MM.1S (cell line): ENCODE results near the gene SDR42E2.

Source experiments
- DNase-seq: peaks from one replicate; pipeline ENCODE4 v3.0.0-alpha.2; 2015
- H2AFZ ChIP-seq: fragments of 300-600 bp; sonication (generic); 2 replicates; pipeline ENCODE4 v1.6.0; 2016; ENCODE audit warnings: antibody characterized with exemption, low read length
- H3F3A ChIP-seq: fragments of 300-600 bp; sonication (generic); 2 replicates; pipeline ENCODE4 v1.6.1; 2016; ENCODE audit warnings: mild to moderate bottlenecking, antibody characterized with exemption, low read length, moderate library complexity, mixed read lengths; ENCODE audit not compliant: insufficient read depth
- H3K27ac ChIP-seq: fragments of 300-600 bp; sonication (generic); 2 replicates; pipeline ENCODE4 v1.5.1; 2016; ENCODE audit warnings: mild to moderate bottlenecking, low read length
- H3K27me3 ChIP-seq: fragments of 300-600 bp; sonication (generic); replicated peaks from 2 replicates; pipeline ENCODE4 v1.6.0; 2016; ENCODE audit warnings: low read length; ENCODE audit not compliant: insufficient read depth
- H3K36me3 ChIP-seq: fragments of 300-600 bp; sonication (generic); replicated peaks from 2 replicates; pipeline ENCODE4 v1.6.1; 2016; ENCODE audit warnings: mild to moderate bottlenecking, low read length, mixed read lengths; ENCODE audit not compliant: insufficient read depth
- H3K4me1 ChIP-seq: fragments of 300-600 bp; sonication (generic); 2 replicates; pipeline ENCODE4 v1.6.1; 2016; ENCODE audit warnings: low read length, mixed read lengths
- H3K4me2 ChIP-seq: fragments of 300-600 bp; sonication (generic); 2 replicates; pipeline ENCODE4 v1.6.0; 2016; ENCODE audit warnings: low read depth, low read length
- H3K4me3 ChIP-seq: fragments of 300-600 bp; sonication (generic); 2 replicates; pipeline ENCODE4 v1.5.1; 2016; ENCODE audit warnings: low read length, mixed read lengths
- H3K79me2 ChIP-seq: fragments of 300-600 bp; sonication (generic); 2 replicates; pipeline ENCODE4 v1.6.1; 2016; ENCODE audit warnings: mixed run types, low read length, mixed read lengths
- H3K9ac ChIP-seq: fragments of 300-600 bp; sonication (generic); 2 replicates; pipeline ENCODE4 v1.6.1; 2016; ENCODE audit warnings: low read length, mixed read lengths
- H3K9me2 ChIP-seq: fragments of 300-600 bp; sonication (generic); replicated peaks from 2 replicates; pipeline ENCODE4 v1.6.1; 2016; ENCODE audit warnings: mild to moderate bottlenecking, low read length, mixed read lengths; ENCODE audit not compliant: insufficient read depth
- H3K9me3 ChIP-seq: fragments of 300-600 bp; sonication (generic); replicated peaks from 2 replicates; pipeline ENCODE4 v1.6.1; 2016; ENCODE audit warnings: mild to moderate bottlenecking, low read length, mixed read lengths; ENCODE audit not compliant: insufficient read depth
- H4K20me1 ChIP-seq: fragments of 300-600 bp; sonication (generic); 2 replicates; pipeline ENCODE4 v1.6.1; 2016; ENCODE audit warnings: mild to moderate bottlenecking, low read length, moderate library complexity, mixed read lengths; ENCODE audit not compliant: insufficient read depth
- CTCF ChIP-seq: fragments of 300-600 bp; sonication (generic); IDR thresholded peaks from 2 replicates; pipeline ENCODE4 v1.5.1; 2016; ENCODE audit warnings: antibody characterized with exemption, low read length, mixed read lengths
- EZH2 ChIP-seq: fragments of 300-600 bp; sonication (generic); optimal IDR thresholded peaks from 2 replicates; pipeline ENCODE3; 2017; ENCODE audit warnings: low read depth, mild to moderate bottlenecking, antibody characterized with exemption, low read length, mixed read lengths
- EZH2phosphoT487 ChIP-seq: fragments of 300-600 bp; sonication (generic); IDR thresholded peaks from 2 replicates; pipeline ENCODE4 v1.6.1; 2018; ENCODE audit warnings: antibody characterized with exemption, low read length

SDR42E2 gene

DNA sequence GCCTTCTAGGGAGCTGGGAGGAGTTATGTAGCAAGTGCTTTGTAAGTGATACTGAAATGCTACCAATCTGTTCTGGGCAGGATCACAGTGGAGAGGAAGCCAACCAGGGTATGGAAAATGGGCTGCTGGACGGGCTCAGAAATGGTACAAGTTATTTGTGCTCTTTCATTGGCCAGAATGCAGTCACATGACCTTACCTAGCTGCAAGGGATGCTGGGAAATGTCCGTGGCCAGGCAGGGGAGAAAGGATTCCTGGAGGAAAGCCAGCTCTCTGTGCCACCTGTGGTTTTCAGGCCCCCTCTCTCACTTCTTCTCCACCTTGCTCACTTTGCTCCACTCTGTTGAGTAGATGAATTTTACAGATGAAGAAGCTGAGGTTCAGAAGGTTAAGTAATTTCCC lies 48.5 kb downstream of the SDR42E2 start:
- Histone ChIP-seq H3K36me3 (no peaks in the 10 kb centered on the region), H2AFZ (no peak overlapping the region), H3K4me2 (peak overlapping the region; percentile 26; the same call in 1 of the 2 replicates), H3K9me3 (no peaks in the 10 kb centered on the region), H3K9ac (no peak overlapping the region), H3K9me2 (no peaks in the 10 kb centered on the region), H3K79me2 (peaks cover 81% of the 10 kb centered on the region), H3F3A (no peaks in the 10 kb centered on the region), H3K27me3 (no peaks in the 10 kb centered on the region), H3K27ac (0 out of 2 replicates have a peak overlapping the region, but pooled peaks have one; percentile 10), H3K4me3 (no peak overlapping the region), H3K4me1 (peaks cover 16% of the 10 kb centered on the region), H4K20me1 (no peaks in the 10 kb centered on the region)
- TF ChIP-seq EZH2: no peak
- TF ChIP-seq CTCF: no peak
- TF ChIP-seq EZH2phosphoT487: no peak
- DNase-seq: no peak

DNA sequence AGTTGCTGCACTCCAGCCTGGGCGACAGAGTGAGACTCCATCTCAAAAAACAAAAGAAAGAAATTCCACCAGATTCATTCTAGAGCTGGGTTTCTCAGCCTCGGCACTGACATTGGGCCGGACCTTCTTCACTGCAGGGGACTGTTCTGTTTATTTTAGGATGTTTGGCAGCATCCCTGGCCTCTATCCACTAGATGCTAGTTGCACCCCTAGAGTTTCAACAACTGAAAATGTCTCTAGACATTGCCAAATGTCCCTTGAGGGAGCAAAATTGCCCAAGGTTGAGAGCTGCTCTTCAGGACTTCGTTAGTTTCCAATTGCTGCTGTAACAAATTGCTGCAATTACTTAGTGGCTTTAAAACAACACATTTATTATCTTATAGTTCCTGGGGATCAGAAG lies 50.9 kb downstream of the SDR42E2 start:
- Histone ChIP-seq H3K27ac (no peak overlapping the region), H3K9ac (no peak overlapping the region), H3K9me3 (no peaks in the 10 kb centered on the region), H3F3A (no peaks in the 10 kb centered on the region), H3K4me1 (peaks cover 8% of the 10 kb centered on the region), H2AFZ (no peak overlapping the region), H3K4me3 (no peak overlapping the region), H3K36me3 (no peaks in the 10 kb centered on the region), H4K20me1 (no peaks in the 10 kb centered on the region), H3K27me3 (no peaks in the 10 kb centered on the region), H3K79me2 (peaks cover 80% of the 10 kb centered on the region), H3K4me2 (no peak overlapping the region), H3K9me2 (no peaks in the 10 kb centered on the region)
- DNase-seq: no peak
- TF ChIP-seq EZH2phosphoT487: no peak
- no peak for TF ChIP-seq CTCF
- no peak for TF ChIP-seq EZH2

DNA sequence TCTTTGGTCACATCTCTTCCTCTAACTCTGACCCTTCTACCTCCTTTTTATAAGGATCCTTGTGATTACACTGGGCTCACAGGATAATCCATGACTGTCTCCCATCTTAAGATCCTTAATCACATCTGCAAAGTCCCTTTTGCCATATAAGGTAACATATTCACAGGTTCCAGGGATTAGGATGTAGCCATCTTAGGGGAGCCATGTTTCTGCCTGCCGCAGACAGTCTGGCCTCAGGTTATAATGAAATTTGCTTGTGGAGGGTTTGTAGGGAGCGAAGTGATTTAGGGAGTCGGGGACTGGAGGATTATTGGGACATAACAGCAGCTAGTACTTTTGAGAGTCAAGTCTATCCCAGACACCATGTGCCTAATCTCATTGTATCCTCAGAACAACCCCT lies 51.5 kb downstream of the SDR42E2 start:
- no peaks in the 10 kb centered on the region for H4K20me1 ChIP-seq
- no peak overlapping the region for H3K4me3 ChIP-seq
- no peak overlapping the region for H3K9ac ChIP-seq
- no peaks in the 10 kb centered on the region for H3K9me3 ChIP-seq
- H2AFZ ChIP-seq: no peak overlapping the region
- H3K79me2 ChIP-seq: peaks cover 79% of the 10 kb centered on the region
- no peak overlapping the region for H3K4me2 ChIP-seq
- H3K4me1 ChIP-seq: peaks cover 8% of the 10 kb centered on the region
- no peak overlapping the region for H3K27ac ChIP-seq
- no peak for DNase-seq
- no peaks in the 10 kb centered on the region for H3F3A ChIP-seq
- H3K9me2 ChIP-seq: no peaks in the 10 kb centered on the region
- TF ChIP-seq EZH2phosphoT487 (no peak), EZH2 (no peak), CTCF (no peak)
- H3K36me3 ChIP-seq: no peaks in the 10 kb centered on the region
- H3K27me3 ChIP-seq: no peaks in the 10 kb centered on the region
